NCI-H2107 treated with DMSO at 0.1 percent for 48 hours (cell line): Measurements from ENCODE around the gene SYPL1.

Experiments
- DNase-seq: peaks from one replicate; lab custom pipeline; 2025; ENCODE audit not compliant: unreplicated experiment; lab: John Stamatoyannopoulos, UW

Gene SYPL1

GRCh38 chr7:106068538-106068961 lies 43.6 kb downstream of the SYPL1 start:
- DNase-seq, result no peak

GRCh38 chr7:106067678-106068077 lies 44.4 kb downstream of the SYPL1 start:
- DNase-seq, result no peak

- no peak for DNase-seq
These were observed 46.3 kb downstream of the SYPL1 start for GRCh38 chr7:106065575-106066500.

GRCh38 chr7:106064771-106065574 lies 47.1 kb downstream of the SYPL1 start:
- peak; percentile 56 for DNase-seq

- peak; percentile 31 for DNase-seq
These were observed 47.8 kb downstream of the SYPL1 start for GRCh38 chr7:106064316-106064715.

- DNase-seq, result no peak
These were observed 48.4 kb downstream of the SYPL1 start for GRCh38 chr7:106063692-106064091.

GRCh38 chr7:106063024-106063423 lies 49.1 kb downstream of the SYPL1 start:
- no peak for DNase-seq

GRCh38 chr7:106062521-106062931 lies 49.6 kb downstream of the SYPL1 start:
- DNase-seq, result no peak

- DNase-seq, result no peak
These were observed 50.1 kb downstream of the SYPL1 start for GRCh38 chr7:106062006-106062405.

- DNase-seq, result no peak
These were observed 50.7 kb downstream of the SYPL1 start for GRCh38 chr7:106061301-106061979.

- no peak for DNase-seq
These were observed 51.7 kb downstream of the SYPL1 start for GRCh38 chr7:106060394-106060920.

GRCh38 chr7:106059556-106059955 lies 52.6 kb downstream of the SYPL1 start:
- no peak for DNase-seq

- no peak for DNase-seq
These were observed 53.2 kb downstream of the SYPL1 start for GRCh38 chr7:106058928-106059324.

- DNase-seq, result peak; percentile 73
These were observed 53.9 kb downstream of the SYPL1 start for GRCh38 chr7:106057962-106058927.

GRCh38 chr7:106057204-106057961 lies 54.7 kb downstream of the SYPL1 start:
- DNase-seq, result no peak

- peak; percentile 66 for DNase-seq
These were observed 55.5 kb downstream of the SYPL1 start for GRCh38 chr7:106056513-106057203.

GRCh38 chr7:106054971-106055532 lies 57.1 kb downstream of the SYPL1 start:
- DNase-seq, result no peak
